HCT116 (cell line): ENCODE results near the gene MXD1.

ENCODE experiments used
- CBX3 ChIP-seq: IDR thresholded peaks from 2 replicates; pipeline ENCODE4 v1.6.1; 2012; ENCODE audit warnings: low read depth
- EGR1 ChIP-seq: IDR thresholded peaks from 2 replicates; pipeline ENCODE4 v1.6.1; 2012; ENCODE audit warnings: low read depth
- EZH2 ChIP-seq: fragments of 200-600 bp; sonication (generic); IDR thresholded peaks from 2 replicates; pipeline ENCODE4 v1.6.1; 2017; ENCODE audit warnings: antibody characterized with exemption, mixed run types
- EZH2phosphoT487 ChIP-seq: fragments of 200-600 bp; IDR thresholded peaks from 2 replicates; pipeline ENCODE4 v1.6.1; 2018; ENCODE audit warnings: antibody characterized with exemption, borderline replicate concordance
- JUND ChIP-seq: IDR thresholded peaks from 2 replicates; pipeline ENCODE4 v1.6.1; 2012
- POLR2A ChIP-seq: IDR thresholded peaks from 2 replicates; pipeline ENCODE4 v1.7.0; 2011; ENCODE audit warnings: borderline replicate concordance; ENCODE audit not compliant: insufficient read depth, insufficient read length; ENCODE audit errors: extremely low read depth
- RAD21 ChIP-seq: IDR thresholded peaks from 2 replicates; pipeline ENCODE4 v1.6.1; 2012; ENCODE audit warnings: low read depth, mild to moderate bottlenecking
- SP1 ChIP-seq: IDR thresholded peaks from 2 replicates; pipeline ENCODE4 v1.6.1; 2012; ENCODE audit warnings: low read depth
- TCF7L2 ChIP-seq: IDR thresholded peaks from 2 replicates; pipeline ENCODE4 v1.7.0; 2011; ENCODE audit warnings: borderline replicate concordance, inconsistent platforms; ENCODE audit not compliant: insufficient read depth, insufficient read length; ENCODE audit errors: extremely low read depth
- ZFX ChIP-seq: fragments of 450-650 bp; IDR thresholded peaks from 2 replicates; pipeline ENCODE4 v1.6.1; 2017
- TF ChIP-seq, protein P1 (sequence below): IDR thresholded peaks from 2 replicates; pipeline ENCODE4 v1.6.1; 2012
- TF ChIP-seq, protein P2 (sequence below), 3 experiments: fragments of 200-600 bp in 1 of 3; sonication (generic) in 1 of 3; IDR thresholded peaks in 2 of 3; conservative IDR thresholded peaks in 1 of 3; 2 replicates each; pipeline ENCODE4 v1.5.1; 2012 to 2017; ENCODE audit warnings: low read depth in 2 of 3, low read length in 2 of 3, antibody characterized with exemption in 1 of 3, borderline replicate concordance in 1 of 3, control low read depth in 1 of 3, mild to moderate bottlenecking in 1 of 3, mixed read lengths in 1 of 3, mixed run types in 1 of 3, moderate library complexity in 1 of 3; ENCODE audit not compliant: insufficient read depth in 1 of 3
- TF ChIP-seq, protein P3 (sequence below): IDR thresholded peaks from 2 replicates; pipeline ENCODE4 v1.6.1; 2012
- TF ChIP-seq, protein P4 (sequence below): IDR thresholded peaks from 2 replicates; pipeline ENCODE4 v1.6.1; 2011; ENCODE audit warnings: mild to moderate bottlenecking, low read length, moderate library complexity; ENCODE audit not compliant: insufficient replicate concordance; ENCODE audit errors: extremely low read depth

DNA sequence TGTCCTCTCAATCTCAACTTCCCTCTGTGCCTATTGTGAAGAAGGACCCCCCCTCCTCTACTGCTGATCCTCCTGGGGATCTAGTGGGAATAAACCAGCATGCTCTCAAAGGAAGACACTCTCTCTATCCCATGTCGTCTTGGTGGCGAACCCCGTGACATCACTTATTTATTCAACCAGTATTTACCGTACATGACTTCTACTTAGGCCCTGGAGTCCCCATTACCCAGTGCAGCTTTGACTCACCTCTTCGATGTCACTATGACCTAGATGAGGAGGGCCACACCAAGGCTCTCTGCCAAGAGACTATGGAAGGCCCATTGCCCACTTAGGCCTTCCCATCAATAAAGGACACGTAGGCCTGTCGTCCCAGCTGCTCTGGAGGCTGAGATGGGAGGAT is 29.8 kb downstream of the MXD1 start:
- TF ChIP-seq EZH2phosphoT487 (no peak), SP1 (no peak), EZH2 (no peak), POLR2A (no peak), RAD21 (no peak), TCF7L2 (no peak), EGR1 (no peak), ZFX (no peak), JUND (no peak), CBX3 (no peak)
- TF ChIP-seq, protein P1, sequence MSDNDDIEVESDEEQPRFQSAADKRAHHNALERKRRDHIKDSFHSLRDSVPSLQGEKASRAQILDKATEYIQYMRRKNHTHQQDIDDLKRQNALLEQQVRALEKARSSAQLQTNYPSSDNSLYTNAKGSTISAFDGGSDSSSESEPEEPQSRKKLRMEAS, result no peak
- TF ChIP-seq, protein P2, sequence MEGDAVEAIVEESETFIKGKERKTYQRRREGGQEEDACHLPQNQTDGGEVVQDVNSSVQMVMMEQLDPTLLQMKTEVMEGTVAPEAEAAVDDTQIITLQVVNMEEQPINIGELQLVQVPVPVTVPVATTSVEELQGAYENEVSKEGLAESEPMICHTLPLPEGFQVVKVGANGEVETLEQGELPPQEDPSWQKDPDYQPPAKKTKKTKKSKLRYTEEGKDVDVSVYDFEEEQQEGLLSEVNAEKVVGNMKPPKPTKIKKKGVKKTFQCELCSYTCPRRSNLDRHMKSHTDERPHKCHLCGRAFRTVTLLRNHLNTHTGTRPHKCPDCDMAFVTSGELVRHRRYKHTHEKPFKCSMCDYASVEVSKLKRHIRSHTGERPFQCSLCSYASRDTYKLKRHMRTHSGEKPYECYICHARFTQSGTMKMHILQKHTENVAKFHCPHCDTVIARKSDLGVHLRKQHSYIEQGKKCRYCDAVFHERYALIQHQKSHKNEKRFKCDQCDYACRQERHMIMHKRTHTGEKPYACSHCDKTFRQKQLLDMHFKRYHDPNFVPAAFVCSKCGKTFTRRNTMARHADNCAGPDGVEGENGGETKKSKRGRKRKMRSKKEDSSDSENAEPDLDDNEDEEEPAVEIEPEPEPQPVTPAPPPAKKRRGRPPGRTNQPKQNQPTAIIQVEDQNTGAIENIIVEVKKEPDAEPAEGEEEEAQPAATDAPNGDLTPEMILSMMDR (IDR thresholded peaks at IDR 0.05 in 2 of 3, conservative IDR thresholded peaks at IDR 0.05 in 1 of 3; ENCODE audit: borderline replicate concordance in 1 of 3, insufficient read depth in 1 of 3, low read depth in 2 of 3, low read length in 2 of 3), result no peak
- TF ChIP-seq, protein P3, sequence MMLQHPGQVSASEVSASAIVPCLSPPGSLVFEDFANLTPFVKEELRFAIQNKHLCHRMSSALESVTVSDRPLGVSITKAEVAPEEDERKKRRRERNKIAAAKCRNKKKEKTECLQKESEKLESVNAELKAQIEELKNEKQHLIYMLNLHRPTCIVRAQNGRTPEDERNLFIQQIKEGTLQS, result no peak
- TF ChIP-seq, protein P4, sequence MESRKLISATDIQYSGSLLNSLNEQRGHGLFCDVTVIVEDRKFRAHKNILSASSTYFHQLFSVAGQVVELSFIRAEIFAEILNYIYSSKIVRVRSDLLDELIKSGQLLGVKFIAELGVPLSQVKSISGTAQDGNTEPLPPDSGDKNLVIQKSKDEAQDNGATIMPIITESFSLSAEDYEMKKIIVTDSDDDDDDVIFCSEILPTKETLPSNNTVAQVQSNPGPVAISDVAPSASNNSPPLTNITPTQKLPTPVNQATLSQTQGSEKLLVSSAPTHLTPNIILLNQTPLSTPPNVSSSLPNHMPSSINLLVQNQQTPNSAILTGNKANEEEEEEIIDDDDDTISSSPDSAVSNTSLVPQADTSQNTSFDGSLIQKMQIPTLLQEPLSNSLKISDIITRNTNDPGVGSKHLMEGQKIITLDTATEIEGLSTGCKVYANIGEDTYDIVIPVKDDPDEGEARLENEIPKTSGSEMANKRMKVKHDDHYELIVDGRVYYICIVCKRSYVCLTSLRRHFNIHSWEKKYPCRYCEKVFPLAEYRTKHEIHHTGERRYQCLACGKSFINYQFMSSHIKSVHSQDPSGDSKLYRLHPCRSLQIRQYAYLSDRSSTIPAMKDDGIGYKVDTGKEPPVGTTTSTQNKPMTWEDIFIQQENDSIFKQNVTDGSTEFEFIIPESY, result no peak
